ENCODE results near the gene CAV1. TPM values are rescaled to one million over a fixed set of nuclear protein-coding genes. Genes with fewer than 3 reads are reported as not detected.
A peak's percentile ranks its signal among the peaks of the same experiment; 100 is the strongest.

The CAV1 gene
- total and polyA plus RNA-seq, 2 of the 4 experiments (the other 2 are of a cell fraction), result 1,592 to 1,808 TPM

DNA sequence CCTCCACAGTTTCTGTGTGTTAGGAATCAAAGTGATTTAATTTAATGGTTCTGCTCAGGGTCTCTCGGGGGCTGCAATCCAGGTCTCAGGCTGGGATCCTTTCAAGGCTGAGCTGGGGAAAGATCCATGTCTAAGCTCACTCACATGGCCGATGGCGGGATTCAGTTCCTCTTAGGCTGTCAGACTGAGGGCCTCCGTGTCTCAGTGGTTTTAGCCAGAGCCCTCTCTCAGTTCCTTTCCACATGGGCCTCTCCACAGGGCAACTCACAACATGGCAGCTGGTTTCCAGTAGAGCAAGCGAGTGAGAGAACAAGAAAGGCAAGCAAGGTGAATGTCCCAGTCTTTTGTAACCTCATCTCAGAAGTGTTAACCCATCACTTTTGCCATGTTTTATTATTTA, 26.9 kb downstream of the CAV1 start:
- Histone ChIP-seq H4K91ac (ENCODE audit: insufficient read depth, low read depth, low read length) (no peak overlapping the region), H3K18ac (ENCODE audit: low read depth, low read length) (peak overlapping the region; percentile 7), H2BK15ac (ENCODE audit: low read depth, low read length) (no peak overlapping the region), H3K9me3 (ENCODE audit: control insufficient read depth, insufficient read depth, low read length) (no peaks in the 10 kb centered on the region), H3K9ac (ENCODE audit: low read depth, low read length) (no peak overlapping the region), H3K79me1 (ENCODE audit: low read depth in 1 of 2, low read length in 2 of 2) (peaks cover 45 to 86% of the 10 kb centered on the region in 2 experiments), H3K27ac (ENCODE audit: insufficient read depth, low read length) (peak overlapping the region; percentile 46; the same call in 1 of the 2 replicates), H2AK5ac (ENCODE audit: low read depth, low read length) (no peak overlapping the region), H2BK120ac (ENCODE audit: low read depth, low read length) (no peak overlapping the region), H3K4ac (ENCODE audit: low read depth, low read length) (0 out of 2 replicates have a peak overlapping the region, but pooled peaks have one; percentile 6), H3K4me3 (ENCODE audit: insufficient read depth, low read depth, low read length) (no peak overlapping the region), H3K27me3 (ENCODE audit: control insufficient read depth, insufficient read depth, low read length) (no peaks in the 10 kb centered on the region), H3K56ac (ENCODE audit: extremely low read depth, insufficient read depth, low read length) (no peak overlapping the region), H2BK5ac (ENCODE audit: low read depth, low read length, poor library complexity, severe bottlenecking) (peak overlapping the region; percentile 16), H3K36me3 (ENCODE audit: control insufficient read depth, insufficient read depth, low read length) (peaks cover 36% of the 10 kb centered on the region), H3K9me1 (ENCODE audit: insufficient read depth, low read length) (peaks cover 36% of the 10 kb centered on the region), H3K4me2 (ENCODE audit: low read depth, low read length) (no peak overlapping the region), H3K14ac (replicated peaks; ENCODE audit: low read depth, low read length) (no peak overlapping the region), H2AFZ (replicated peaks; ENCODE audit: low read length, poor library complexity) (no peak overlapping the region), H3K4me1 (ENCODE audit: control insufficient read depth, insufficient read depth, low read length) (peaks cover 26% of the 10 kb centered on the region), H4K5ac (ENCODE audit: low read depth, low read length) (peak overlapping the region; percentile 26), H4K20me1 (ENCODE audit: insufficient read depth, low read length) (peaks cover 22% of the 10 kb centered on the region), H4K8ac (ENCODE audit: low read depth in 2 of 2, low read length in 2 of 2) (peak overlapping the region in 1 of 2 experiments; percentile 45; a peak in 1 of 4 replicates), H3K23ac (ENCODE audit: low read depth, low read length) (no peak overlapping the region), H2BK20ac (ENCODE audit: low read depth, low read length) (0 out of 2 replicates have a peak overlapping the region, but pooled peaks have one; percentile 6), H2AK9ac (replicated peaks; ENCODE audit: low read depth, low read length, poor library complexity) (no peak overlapping the region)
- dilution Hi-C loops (cut with HindIII; ENCODE audit: low sequenced_read_pairs, unreplicated experiment) (no loop called here), intact Hi-C loops (cut with micrococcal nuclease) (loop anchor here (2.0 kb wide), 1 partner anchor 31 kb away; no protein-coding TSS in a partner anchor), in situ Hi-C loops (cut with MboI; ENCODE audit: low sequenced_read_pairs) (no loop called here)
- POLR2A ChIA-PET (ENCODE audit: unreplicated experiment), result no interaction called here
- WGBS, 2 experiments (ENCODE audit: extremely low coverage in 2 of 2, insufficient read length in 1 of 2), result 87% methylated on average over 3 of the region's 5 CpGs; no CpG with 5 or more reads in 1 of the 2 experiments
- DNase-seq, result no peak
- no peak for TF ChIP-seq CTCF (conservative IDR thresholded peaks at IDR 0.05; ENCODE audit: low read depth, low read length)
- no peak for TF ChIP-seq CEBPB (IDR thresholded peaks at IDR 0.05; ENCODE audit: low read depth, low read length)
- no peak for TF ChIP-seq POLR2A (IDR thresholded peaks at IDR 0.05; ENCODE audit: low read depth, low read length)
- CTCF ChIA-PET, result interaction anchor here (1.4 kb wide), 1 partner anchor 36 kb away, joined by 3 read pairs; no protein-coding TSS in a partner anchor
- no TSS peak for BruUV-seq (replicated peaks)
- no peak for ATAC-seq (ENCODE audit: low read depth)
